Smooth muscle cell (in vitro differentiated cells): ENCODE data around the gene TMEM187. TPM values are rescaled to one million over a fixed set of nuclear protein-coding genes. Genes with fewer than 3 reads are reported as not detected.

ENCODE experiments used
- DNase-seq: peaks from one replicate; lab custom pipeline; 2025; ENCODE audit not compliant: unreplicated experiment; lab: John Stamatoyannopoulos, UW
- H2AFZ ChIP-seq: fragments of 200-600 bp; sonication (generic); 2 replicates; pipeline ENCODE4 v1.6.0; 2016; ENCODE audit warnings: antibody characterized with exemption, low read depth, mild to moderate bottlenecking
- H3F3A ChIP-seq: fragments of 200-600 bp; sonication (generic); 2 replicates; pipeline ENCODE4 v1.6.0; 2017; ENCODE audit warnings: antibody characterized with exemption, low read depth
- H3K27ac ChIP-seq: fragments of 200-600 bp; sonication (generic); 2 replicates; pipeline ENCODE4 v1.5.1; 2016; ENCODE audit warnings: low read depth, mild to moderate bottlenecking
- H3K27me3 ChIP-seq: fragments of 200-600 bp; sonication (generic); 2 replicates; pipeline ENCODE4 v1.6.1; 2016; ENCODE audit warnings: low read depth, mild to moderate bottlenecking
- H3K36me3 ChIP-seq: fragments of 200-600 bp; sonication (generic); 2 replicates; pipeline ENCODE4 v1.5.1; 2016; ENCODE audit warnings: low read depth
- H3K4me1 ChIP-seq: fragments of 200-600 bp; sonication (generic); 2 replicates; pipeline ENCODE4 v1.5.1; 2016; ENCODE audit warnings: low read depth
- H3K4me2 ChIP-seq: fragments of 200-600 bp; sonication (generic); 2 replicates; pipeline ENCODE4 v1.6.0; 2016; ENCODE audit warnings: mild to moderate bottlenecking
- H3K4me3 ChIP-seq: fragments of 200-600 bp; sonication (generic); 2 replicates; pipeline ENCODE4 v1.5.1; 2016; ENCODE audit warnings: mild to moderate bottlenecking
- H3K79me2 ChIP-seq: fragments of 200-600 bp; sonication (generic); 2 replicates; pipeline ENCODE4 v1.6.0; 2016; ENCODE audit warnings: low read depth, mild to moderate bottlenecking
- H3K9ac ChIP-seq: fragments of 200-600 bp; sonication (generic); 2 replicates; pipeline ENCODE4 v1.6.0; 2016; ENCODE audit warnings: low read depth
- H3K9me3 ChIP-seq: fragments of 200-600 bp; sonication (generic); replicated peaks from 2 replicates; pipeline ENCODE4 v1.5.1; 2016; ENCODE audit warnings: low read depth
- H4K20me1 ChIP-seq: fragments of 200-600 bp; sonication (generic); 2 replicates; pipeline ENCODE4 v1.6.0; 2016; ENCODE audit warnings: low read depth
- CTCF ChIP-seq: fragments of 200-600 bp; sonication (generic); IDR thresholded peaks from 2 replicates; pipeline ENCODE4 v1.5.1; 2017; ENCODE audit warnings: borderline replicate concordance, mild to moderate bottlenecking, antibody characterized with exemption; ENCODE audit not compliant: insufficient read depth, poor library complexity, severe bottlenecking
- WGBS: methylation state at CpG from one replicate; pipeline ENCODE4 v1.1.7; 2016; ENCODE audit warnings: low lambda C conversion rate; 5-methylcytosine and 5-hydroxymethylcytosine counted together
- polyA plus RNA-seq: library from polyadenylated mRNA; unstranded; fragments of >200 nt; fragmentation: Nextera tagmentation; extraction: Ambion mirVana; gene quantifications from 2 replicates; pipeline ENCODE4 v1.2.1, GENCODE V29; 2016
- total RNA-seq: library from RNA; depleted of rRNA; stranded (reverse); fragments of >200 nt; gene quantifications from 2 replicates; pipeline ENCODE4 v1.2.3, GENCODE V29; 2014

Gene TMEM187
- total and polyA plus RNA-seq, 2 experiments from 2014 or later = 6.2 to 9.8 TPM

GRCh38 chrX:154028502-154029184, 56.1 kb downstream of the TMEM187 start:
- H3F3A ChIP-seq = no peaks in the 10 kb centered on the region

GRCh38 chrX:154029439-154029838, 56.9 kb downstream of the TMEM187 start:
- no peaks in the 10 kb centered on the region for H3K27me3 ChIP-seq
- TF ChIP-seq CTCF = no peak
- H3K4me2 ChIP-seq = no peak overlapping the region
- no peaks in the 10 kb centered on the region for H3F3A ChIP-seq
- no peak overlapping the region for H3K9ac ChIP-seq
- H3K9me3 ChIP-seq = no peaks in the 10 kb centered on the region
- peaks cover 14% of the 10 kb centered on the region for H4K20me1 ChIP-seq
- H2AFZ ChIP-seq = no peak overlapping the region
- no peaks in the 10 kb centered on the region for H3K36me3 ChIP-seq
- whole genome bisulfite sequencing = 68% methylated on average over 8 of the region's 8 CpGs
- no peak for DNase-seq
- H3K27ac ChIP-seq = no peak overlapping the region
- peaks cover under 1% of the 10 kb centered on the region for H3K79me2 ChIP-seq
- no peak overlapping the region for H3K4me3 ChIP-seq
- no peaks in the 10 kb centered on the region for H3K4me1 ChIP-seq

More at GRCh38 chrX:154028502-154029184, 56.1 kb downstream of the TMEM187 start:
- Histone ChIP-seq H3K4me3 (no peak overlapping the region), H3K9me3 (no peaks in the 10 kb centered on the region), H3K79me2 (no peaks in the 10 kb centered on the region), H2AFZ (no peak overlapping the region), H3K9ac (no peak overlapping the region), H3K27ac (no peak overlapping the region), H3K4me1 (no peaks in the 10 kb centered on the region), H3K4me2 (no peak overlapping the region), H3K36me3 (no peaks in the 10 kb centered on the region), H4K20me1 (peaks cover 9% of the 10 kb centered on the region), H3K27me3 (no peaks in the 10 kb centered on the region)
- no peak for TF ChIP-seq CTCF
- no peak for DNase-seq
- 76% methylated on average over 13 of the region's 13 CpGs for WGBS

GRCh38 chrX:154030266-154030665, 57.7 kb downstream of the TMEM187 start:
- no peak overlapping the region for H3K27ac ChIP-seq
- DNase-seq = no peak
- H3K79me2 ChIP-seq = peaks cover 5% of the 10 kb centered on the region
- no peaks in the 10 kb centered on the region for H3K4me1 ChIP-seq
- peaks cover 20% of the 10 kb centered on the region for H4K20me1 ChIP-seq
- no peaks in the 10 kb centered on the region for H3F3A ChIP-seq
- no peak overlapping the region for H2AFZ ChIP-seq
- no peak overlapping the region for H3K9ac ChIP-seq
- no peak overlapping the region for H3K4me3 ChIP-seq
- WGBS = 94% methylated on average over 18 of the region's 20 CpGs
- H3K36me3 ChIP-seq = no peaks in the 10 kb centered on the region
- H3K27me3 ChIP-seq = no peaks in the 10 kb centered on the region
- H3K9me3 ChIP-seq = no peaks in the 10 kb centered on the region
- no peak for TF ChIP-seq CTCF
- H3K4me2 ChIP-seq = no peak overlapping the region

- peaks cover 20% of the 10 kb centered on the region for H4K20me1 ChIP-seq
- H3K27me3 ChIP-seq = no peaks in the 10 kb centered on the region
- 91% methylated on average over 29 of the region's 29 CpGs for WGBS
- no peak overlapping the region for H3K4me3 ChIP-seq
- DNase-seq = no peak
- H3K79me2 ChIP-seq = peaks cover 5% of the 10 kb centered on the region
- no peaks in the 10 kb centered on the region for H3F3A ChIP-seq
- H2AFZ ChIP-seq = no peak overlapping the region
- no peak for TF ChIP-seq CTCF
- no peak overlapping the region for H3K27ac ChIP-seq
- no peak overlapping the region for H3K4me2 ChIP-seq
- no peaks in the 10 kb centered on the region for H3K36me3 ChIP-seq
- no peak overlapping the region for H3K9ac ChIP-seq
- H3K4me1 ChIP-seq = no peaks in the 10 kb centered on the region
- H3K9me3 ChIP-seq = no peaks in the 10 kb centered on the region
These were observed 58.3 kb downstream of the TMEM187 start for GRCh38 chrX:154030715-154031305.
